Liver (tissue), 3 donors: ENCODE measurements around the gene KMT2B.

Source experiments
- ATF3 ChIP-seq: IDR thresholded peaks from 2 replicates; pipeline ENCODE4 v1.6.1; 2016; ENCODE audit warnings: antibody characterized with exemption
- CTCF ChIP-seq: fragments of 150-350 bp; IDR thresholded peaks from 2 replicates; pipeline ENCODE4 v1.5.1; 2017; ENCODE audit warnings: improper control_type of control experiment, low read depth, low read length; ENCODE audit not compliant: missing input control
- donor health status: healthy.
- donor health status: healthy.

GRCh38 chr19:35764432-35765315 lies 46.9 kb downstream of the KMT2B start:
- TF ChIP-seq CTCF (no peak), ATF3 (no peak)
